SK-N-DZ (cell line): ENCODE data around the gene PAFAH1B2.

ENCODE experiments used
- DNase-seq: peaks from one replicate; pipeline ENCODE4 v3.0.0-alpha.2; 2015; ENCODE audit warnings: low spot score

The PAFAH1B2 gene

DNA sequence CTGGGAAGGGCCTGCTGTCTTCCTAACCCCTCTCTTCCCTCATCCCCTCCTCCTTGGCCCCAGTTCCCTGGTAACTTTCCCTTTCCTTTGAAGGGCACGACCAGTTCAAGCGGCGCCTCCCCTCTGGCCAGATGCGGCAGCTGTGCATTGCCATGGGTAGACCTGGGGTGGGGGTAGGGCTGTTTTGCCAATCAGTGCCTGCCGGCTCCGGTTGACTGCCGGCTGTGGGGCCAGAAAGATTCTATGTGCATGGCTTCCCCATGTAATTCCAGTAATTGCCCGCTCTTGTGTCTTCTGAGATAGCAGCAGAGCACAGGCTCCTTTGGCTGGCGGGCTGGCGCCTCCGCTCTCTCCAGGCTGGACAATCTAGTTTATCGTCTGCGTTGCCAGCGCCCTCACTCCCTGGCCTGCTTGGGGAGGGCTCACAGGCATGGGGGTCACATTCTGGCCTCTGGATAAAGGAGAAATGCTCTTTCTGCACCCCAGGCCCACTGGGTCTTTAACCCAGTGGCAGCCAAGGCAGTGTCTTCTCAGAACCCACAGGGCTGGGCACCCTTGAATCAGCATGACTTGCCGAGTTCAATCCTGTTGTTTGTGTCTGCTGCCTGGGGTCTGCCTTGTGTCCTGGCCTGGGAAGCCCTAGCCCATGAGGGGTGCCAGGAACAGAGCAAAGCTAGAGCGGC, 43.9 kb downstream of the PAFAH1B2 start:
- no peak for DNase-seq

DNA sequence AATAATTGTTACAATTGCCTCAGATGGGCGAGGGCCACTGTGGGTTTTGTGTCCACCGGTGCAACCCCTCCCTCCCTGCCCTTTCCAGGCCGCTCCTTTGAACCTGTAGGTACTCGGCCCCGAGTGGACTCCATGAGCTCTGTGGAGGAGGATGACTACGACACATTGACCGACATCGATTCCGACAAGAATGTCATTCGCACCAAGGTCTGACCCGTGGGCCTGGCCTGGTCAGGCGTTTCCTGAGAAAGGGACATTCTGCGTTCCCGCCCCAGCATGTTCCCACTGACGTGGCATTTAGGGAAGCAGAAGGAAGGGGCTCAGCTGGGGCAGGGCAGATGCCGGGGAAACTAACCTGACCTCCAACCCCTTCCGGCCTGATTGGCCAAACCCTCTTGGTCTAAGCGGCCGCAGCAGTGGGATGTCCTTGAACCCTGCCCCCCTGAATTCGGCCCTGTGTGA, 44.6 kb downstream of the PAFAH1B2 start:
- no peak for DNase-seq

DNA sequence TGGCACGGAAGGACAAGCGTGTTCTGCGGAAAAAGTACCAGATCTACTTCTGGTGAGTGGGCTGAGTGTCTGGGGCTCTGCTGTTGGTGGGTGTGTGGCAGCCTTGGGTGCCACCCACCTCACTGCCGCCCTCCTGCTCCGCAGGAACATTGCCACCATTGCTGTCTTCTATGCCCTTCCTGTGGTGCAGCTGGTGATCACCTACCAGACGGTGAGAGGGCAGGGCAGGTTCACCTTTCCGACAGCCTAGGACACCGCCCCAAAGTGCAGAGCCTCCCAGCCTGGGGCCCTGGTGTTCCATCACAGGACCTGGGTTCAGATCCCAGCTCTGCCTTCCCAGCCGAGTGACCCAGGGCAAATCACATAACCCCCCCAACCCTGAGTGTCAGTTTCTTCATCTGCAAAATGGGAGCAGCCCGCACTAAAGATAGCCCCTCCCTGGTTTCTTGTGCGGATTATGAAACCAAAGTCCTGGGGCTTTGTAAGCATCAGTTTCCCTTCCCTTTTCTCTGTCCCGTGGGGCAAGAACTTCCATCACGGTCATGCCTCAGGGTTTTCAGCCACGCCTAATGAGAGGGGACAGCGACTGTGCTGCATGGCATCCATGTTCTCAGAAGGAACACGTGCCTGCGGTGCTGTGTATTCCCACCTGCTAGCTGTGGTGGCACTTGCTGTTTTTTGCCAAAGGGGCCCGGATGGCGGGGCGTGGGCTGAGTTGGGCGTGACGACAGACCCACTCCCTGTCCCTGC, 45.3 kb downstream of the PAFAH1B2 start:
- DNase-seq: no peak

DNA sequence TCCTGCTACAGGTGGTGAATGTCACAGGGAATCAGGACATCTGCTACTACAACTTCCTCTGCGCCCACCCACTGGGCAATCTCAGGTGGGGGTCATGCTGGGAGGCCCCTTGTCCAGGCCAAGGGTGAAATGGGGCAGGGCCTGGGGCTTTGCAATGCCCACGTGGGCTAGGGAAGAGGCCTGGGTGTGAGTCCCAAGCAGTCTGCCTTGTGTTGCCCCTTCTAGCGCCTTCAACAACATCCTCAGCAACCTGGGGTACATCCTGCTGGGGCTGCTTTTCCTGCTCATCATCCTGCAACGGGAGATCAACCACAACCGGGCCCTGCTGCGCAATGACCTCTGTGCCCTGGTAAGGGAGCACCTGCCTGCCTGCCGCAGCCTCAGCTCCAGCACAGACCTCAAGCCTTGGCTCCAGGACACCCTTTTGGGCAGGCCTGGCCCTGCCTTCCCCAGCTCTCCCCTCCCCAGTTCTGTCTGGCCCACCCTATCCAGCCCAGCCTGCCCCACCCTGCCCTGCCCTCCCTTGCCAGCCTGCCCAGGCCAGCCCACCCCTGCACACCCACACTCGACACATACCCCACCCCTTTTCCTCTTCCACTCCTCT, 46.0 kb downstream of the PAFAH1B2 start:
- no peak for DNase-seq

DNA sequence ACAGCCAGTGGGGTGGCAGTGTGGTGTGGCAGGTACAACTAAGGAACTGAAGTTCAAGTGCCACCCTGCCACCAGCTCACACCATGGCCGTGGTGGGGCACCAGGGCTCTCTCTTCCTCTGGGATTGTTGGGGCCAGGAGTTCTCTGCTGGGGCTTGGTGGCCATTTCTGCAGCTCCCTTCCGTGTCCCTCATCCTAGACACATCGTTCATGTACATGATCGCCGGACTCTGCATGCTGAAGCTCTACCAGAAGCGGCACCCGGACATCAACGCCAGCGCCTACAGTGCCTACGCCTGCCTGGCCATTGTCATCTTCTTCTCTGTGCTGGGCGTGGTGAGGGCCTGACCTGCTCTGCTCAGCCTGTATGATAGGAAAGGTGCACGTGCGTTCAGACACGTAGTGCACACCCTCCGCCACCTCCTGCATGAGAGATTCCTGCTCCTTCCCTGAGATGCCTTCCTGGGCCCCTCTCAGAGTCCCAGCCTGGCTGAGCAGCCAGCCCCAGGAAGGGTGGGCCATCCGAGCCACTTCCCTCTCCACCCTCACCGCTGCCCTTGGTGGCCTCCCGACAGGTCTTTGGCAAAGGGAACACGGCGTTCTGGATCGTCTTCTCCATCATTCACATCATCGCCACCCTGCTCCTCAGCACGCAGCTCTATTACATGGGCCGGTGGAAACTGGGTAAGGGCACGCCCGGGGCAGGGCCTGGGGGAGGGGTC, 47.8 kb downstream of the PAFAH1B2 start:
- DNase-seq: no peak

DNA sequence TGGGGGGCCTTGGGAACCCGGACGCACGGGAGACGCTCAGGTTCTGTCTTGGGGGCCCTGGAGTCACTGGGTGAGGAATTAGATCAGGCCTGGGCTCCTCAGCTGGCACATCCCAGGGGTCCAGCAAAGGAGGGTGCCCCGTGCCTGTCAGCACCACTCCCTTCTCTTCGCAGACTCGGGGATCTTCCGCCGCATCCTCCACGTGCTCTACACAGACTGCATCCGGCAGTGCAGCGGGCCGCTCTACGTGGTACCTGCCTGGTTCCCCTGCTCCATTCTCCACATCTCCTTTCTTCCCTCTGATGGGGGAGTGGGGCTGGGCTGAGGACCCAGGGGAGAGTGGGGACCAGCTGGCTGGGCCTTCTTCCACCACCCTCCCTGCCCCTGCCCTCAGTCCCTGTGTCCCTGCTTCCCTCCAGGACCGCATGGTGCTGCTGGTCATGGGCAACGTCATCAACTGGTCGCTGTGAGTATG, 48.4 kb downstream of the PAFAH1B2 start:
- no peak for DNase-seq

DNA sequence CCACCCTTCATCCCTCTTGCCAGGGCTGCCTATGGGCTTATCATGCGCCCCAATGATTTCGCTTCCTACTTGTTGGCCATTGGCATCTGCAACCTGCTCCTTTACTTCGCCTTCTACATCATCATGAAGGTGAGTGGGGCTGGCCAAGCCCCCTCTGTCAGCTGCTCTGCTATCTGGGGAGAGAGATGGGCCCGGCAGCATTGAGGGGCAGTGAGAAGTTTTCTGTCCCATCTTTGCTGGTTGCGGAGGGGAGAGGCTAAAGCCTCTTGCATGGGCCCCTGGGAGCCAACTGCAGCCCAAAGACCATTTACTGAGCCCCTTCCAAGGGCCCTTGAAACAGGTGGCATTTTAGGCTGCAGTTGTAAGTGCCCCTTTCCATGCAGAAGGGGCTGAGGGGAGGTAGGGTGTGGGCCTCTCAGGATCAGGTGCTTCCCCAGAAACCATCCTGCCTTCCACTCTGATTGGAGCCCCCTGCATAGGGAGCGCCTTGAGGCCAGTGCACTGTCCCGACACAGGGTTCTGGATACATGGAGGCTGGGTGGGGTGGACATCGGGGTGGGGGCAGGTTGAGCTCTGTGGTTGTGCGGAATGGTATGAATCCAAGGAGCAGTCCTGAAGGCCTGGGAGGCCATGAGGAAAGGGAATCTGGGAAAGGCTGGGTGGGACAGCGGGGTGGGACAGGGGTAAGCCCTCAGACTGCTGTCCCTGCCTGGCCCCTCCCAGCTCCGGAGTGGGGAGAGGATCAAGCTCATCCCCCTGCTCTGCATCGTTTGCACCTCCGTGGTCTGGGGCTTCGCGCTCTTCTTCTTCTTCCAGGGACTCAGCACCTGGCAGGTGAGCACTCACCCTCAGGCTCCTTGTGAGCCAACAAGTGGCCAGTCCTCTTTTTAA, 49.3 kb downstream of the PAFAH1B2 start:
- DNase-seq: no peak

DNA sequence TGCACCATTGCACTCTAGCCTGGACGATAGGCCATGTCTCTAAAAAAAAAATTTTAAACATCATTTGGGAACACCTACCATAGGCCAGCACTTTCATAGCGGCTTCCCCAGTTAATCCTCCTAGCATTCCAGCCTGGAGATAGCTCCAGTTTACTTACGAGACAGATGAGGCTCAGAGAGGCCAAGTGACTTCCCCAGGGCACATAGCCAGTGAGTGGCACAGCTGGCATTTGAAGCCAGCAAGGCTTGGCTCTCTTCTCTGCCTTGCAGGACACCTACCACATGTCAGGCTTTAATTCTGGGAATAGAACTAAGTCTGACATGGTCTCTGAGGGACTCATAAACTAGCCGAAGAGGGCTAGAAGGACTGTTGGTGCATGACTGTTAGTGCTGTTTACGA, 50.2 kb downstream of the PAFAH1B2 start:
- DNase-seq: no peak

DNA sequence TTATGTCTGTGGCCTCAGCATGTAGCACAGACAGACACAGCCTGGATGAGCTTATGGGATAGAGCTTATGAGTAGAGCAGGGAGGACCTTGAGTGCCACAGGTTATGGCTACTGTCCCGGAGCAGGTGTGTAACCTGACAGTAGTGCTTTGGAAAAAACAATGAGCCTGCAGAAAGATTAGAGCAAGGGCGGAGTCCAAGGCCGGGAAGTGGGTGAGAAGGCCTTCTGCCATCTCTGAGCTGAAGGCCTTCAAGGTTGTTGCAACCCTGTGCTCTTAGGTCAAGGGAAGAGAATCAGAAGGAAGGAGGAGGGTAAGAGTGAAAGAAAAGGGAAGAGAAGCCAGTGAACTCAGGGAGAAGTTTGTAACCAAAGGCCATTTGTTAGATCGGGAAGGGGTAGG, 51.2 kb downstream of the PAFAH1B2 start:
- no peak for DNase-seq

DNA sequence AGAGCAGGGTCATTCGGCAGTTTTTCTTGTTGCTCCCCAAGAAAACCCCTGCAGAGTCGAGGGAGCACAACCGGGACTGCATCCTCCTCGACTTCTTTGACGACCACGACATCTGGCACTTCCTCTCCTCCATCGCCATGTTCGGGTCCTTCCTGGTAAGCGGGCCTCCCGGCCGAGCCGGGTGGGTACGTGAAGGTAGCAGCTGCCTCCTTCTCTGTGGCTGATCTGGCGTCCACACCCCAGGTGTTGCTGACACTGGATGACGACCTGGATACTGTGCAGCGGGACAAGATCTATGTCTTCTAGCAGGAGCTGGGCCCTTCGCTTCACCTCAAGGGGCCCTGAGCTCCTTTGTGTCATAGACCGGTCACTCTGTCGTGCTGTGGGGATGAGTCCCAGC, 51.7 kb downstream of the PAFAH1B2 start:
- DNase-seq: no peak

DNA sequence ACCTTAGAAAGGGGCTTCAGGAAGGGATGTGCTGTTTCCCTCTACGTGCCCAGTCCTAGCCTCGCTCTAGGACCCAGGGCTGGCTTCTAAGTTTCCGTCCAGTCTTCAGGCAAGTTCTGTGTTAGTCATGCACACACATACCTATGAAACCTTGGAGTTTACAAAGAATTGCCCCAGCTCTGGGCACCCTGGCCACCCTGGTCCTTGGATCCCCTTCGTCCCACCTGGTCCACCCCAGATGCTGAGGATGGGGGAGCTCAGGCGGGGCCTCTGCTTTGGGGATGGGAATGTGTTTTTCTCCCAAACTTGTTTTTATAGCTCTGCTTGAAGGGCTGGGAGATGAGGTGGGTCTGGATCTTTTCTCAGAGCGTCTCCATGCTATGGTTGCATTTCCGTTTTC, 52.9 kb downstream of the PAFAH1B2 start:
- no peak for DNase-seq

DNA sequence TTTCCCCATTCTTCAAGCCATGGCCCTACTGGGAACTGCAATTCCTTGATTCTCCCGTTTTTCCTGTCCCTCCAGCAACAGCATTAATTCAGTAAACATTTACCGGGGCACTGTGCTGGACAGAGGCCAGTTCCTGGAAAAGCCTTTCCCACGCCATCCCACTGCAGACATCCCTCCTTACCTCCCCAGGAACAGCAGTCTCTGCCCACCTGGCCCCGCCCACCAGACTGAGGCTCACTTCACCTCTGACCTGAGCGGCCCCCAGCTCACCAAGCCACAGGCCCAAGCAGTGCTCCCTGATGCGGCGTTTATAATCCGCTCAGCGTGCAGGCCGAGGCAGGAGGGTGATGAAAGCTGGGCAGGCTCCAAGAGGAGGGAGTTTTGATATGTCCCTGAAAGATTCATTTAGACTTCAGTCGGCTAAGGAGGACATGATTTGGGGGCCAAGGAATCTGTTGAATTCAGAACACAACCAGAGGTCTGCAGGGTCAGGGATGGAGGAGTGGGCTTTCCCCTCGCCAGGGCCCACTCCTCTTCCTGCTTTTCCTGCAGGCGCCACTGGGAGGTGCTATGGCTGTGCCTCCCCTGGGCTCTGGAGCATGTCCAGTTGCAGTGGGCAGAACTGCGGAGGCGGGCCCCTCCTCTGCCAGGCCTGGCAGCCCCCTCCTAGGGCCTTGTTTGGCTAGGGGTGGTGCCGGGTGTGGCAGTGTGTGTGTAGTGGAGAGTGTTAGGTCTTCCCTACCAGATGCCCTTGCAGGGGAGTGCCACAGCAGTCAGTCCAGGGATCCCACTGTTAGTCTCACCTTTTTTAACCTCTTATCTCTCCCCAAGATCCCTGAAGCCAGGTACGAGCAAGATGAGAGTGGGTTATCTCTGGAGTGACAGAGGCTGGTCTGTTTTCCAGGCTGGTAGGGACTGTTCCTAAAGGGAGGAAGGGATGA, 53.7 kb downstream of the PAFAH1B2 start:
- no peak for DNase-seq

DNA sequence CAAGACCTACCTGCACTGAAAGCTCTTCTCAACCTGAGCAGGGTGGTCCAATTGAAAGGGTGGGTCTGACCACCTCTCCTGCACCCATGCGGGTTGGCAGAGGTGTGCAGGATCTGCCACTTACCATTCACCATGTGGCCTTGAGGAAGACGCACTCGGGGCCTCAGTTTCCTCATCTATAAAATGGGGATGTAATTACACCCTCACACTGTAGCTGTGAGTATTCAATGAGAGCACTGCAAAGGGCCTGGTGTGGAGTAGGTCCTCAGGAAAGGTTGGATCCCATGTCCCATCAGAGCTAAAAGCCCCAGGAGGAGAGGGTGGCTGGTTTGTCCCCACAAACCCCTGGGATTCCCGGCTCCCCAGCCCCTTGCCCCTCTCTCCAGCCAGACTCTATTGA, 54.5 kb downstream of the PAFAH1B2 start:
- DNase-seq: no peak

DNA sequence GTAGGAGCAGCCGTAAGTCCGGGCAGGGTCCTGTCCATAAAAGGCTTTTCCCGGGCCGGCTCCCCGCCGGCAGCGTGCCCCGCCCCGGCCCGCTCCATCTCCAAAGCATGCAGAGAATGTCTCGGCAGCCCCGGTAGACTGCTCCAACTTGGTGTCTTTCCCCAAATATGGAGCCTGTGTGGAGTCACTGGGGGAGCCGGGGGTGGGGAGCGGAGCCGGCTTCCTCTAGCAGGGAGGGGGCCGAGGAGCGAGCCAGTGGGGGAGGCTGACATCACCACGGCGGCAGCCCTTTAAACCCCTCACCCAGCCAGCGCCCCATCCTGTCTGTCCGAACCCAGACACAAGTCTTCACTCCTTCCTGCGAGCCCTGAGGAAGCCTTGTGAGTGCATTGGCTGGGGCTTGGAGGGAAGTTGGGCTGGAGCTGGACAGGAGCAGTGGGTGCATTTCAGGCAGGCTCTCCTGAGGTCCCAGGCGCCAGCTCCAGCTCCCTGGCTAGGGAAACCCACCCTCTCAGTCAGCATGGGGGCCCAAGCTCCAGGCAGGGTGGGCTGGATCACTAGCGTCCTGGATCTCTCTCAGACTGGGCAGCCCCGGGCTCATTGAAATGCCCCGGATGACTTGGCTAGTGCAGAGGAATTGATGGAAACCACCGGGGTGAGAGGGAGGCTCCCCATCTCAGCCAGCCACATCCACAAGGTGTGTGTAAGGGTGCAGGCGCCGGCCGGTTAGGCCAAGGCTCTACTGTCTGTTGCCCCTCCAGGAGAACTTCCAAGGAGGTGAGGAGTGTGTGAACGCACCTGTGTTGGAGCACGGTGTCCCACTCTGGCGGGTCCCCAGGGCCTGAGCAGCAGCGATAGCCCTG, 55.2 kb downstream of the PAFAH1B2 start, which contains the start of gene TAGLN:
TAGLN (plus strand) TSS at position 318 of the 863 bp plus-strand sequence. CDS start 3,644 bp downstream, outside the sequence.
- DNase-seq: no peak

DNA sequence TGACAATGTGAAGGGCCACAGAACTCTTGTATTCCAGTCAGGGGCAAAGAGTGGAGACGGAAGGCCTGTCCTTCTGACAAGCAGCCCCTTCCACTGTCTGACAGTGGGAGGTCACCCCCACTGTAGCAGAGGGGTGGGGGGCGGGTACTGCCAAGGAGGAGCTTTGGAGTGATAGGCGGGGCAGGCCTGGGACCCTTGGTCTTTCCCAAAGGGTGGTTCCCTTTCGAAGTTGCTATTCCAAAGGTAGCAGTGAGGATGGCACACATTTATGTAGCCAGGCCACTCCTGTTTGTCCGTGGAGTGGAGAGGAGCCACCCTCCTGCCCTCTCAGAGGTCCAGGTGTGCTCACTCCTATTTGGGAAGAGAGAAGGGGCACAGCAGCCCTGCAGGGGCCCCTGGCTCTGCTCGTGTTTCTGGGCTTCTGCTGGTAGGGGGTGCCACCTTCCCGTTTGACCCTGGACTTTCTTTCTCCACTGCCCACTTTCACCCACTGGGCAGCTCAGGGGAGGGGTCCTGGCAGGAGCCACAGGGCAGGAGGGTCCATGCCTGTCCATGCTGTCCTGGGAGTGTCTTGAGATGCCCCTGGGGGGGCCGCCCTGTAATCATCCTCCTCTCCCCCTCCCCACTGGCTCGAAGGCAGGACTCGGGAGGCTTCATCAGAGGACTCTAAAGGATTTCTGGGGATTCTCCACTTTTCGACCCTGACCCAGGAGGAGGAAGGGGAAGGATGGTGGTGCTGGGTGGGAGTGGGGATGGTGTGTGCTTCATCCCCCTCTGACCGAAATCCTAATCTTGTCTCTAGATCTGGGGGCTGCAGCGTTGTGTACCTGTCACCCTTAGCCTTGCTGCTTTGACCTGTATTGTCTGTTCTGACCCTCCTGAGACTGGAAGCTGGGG, 56.1 kb downstream of the PAFAH1B2 start:
- DNase-seq: no peak

DNA sequence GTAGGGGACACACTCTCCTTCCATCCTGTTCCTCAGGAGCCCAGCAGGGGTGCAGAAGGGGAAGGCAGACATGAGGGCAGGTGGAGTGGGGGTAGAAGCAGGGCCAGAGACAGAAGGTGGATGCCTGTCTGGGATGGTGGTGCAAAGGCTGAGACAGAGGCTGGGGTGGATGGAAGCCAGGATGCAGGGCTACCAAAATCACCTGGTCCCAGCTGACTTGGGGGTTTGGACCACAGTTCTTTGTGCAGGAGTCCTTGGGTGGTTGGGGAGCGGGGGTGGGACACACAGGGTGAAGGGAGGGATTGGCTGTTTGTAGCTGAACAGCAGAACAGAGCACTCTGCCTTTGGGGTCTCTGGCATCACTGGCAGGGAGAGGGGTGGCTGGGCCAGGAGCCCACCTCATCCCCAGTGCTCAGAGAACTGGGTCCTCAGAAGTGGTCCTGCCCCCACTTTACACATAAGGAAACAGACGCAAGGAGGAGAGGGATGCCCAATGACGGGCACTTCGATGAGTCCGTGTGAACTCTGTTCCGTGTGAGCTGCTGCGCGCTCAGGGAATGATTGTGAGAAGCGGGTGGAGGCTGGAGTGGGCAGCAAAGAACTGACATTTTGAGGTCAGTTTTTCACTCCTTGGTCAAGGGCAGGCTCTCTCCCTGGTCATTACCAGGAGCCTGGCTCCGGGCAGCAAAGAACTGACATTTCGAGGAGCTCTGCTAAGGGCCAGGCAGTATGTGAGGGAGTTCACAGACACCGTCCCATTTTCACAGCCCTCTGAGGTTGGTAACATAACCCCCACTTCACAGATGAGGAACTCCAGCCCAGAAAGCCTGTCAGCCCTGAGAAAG, 56.9 kb downstream of the PAFAH1B2 start:
- no peak for DNase-seq
